GM12878 (cell line): Measurements from ENCODE around the gene CR1L. TPM values are rescaled to one million over a fixed set of nuclear protein-coding genes. Genes with fewer than 3 reads are reported as not detected.
A peak's percentile ranks its signal among the peaks of the same experiment; 100 is the strongest.

Experiments
- ATAC-seq: fragments of 200-7000 bp; cut with Tn5 transposase; 3 replicates; pipeline ENCODE4 v1.9.1; 2020; ENCODE audit warnings: mild to moderate bottlenecking, moderate library complexity
- BruUV-seq: library from RNA; stranded (reverse); fragments of 400-500 nt; replicated peaks from 2 replicates; lab custom pipeline; 2021; lab: Mats Ljungman, UMichigan
- CTCF ChIA-PET: fragments of 300-600 bp; sonication (Branson Sonifier 250); formaldehyde crosslinking; extraction: SDS; loops from one replicate; lab custom pipeline; 2021; ENCODE audit warnings: inconsistent platforms; lab: Yijun Ruan, JAX
- POLR2A ChIA-PET: fragments of 350-600 bp; formaldehyde crosslinking; extraction: SDS; loops from one replicate; lab custom pipeline; 2021; ENCODE audit warnings: inconsistent platforms; lab: Charles Lee
- RAD21 ChIA-PET: fragments of 300-600 bp; sonication (Branson Sonifier 250); formaldehyde crosslinking; loops from one replicate; lab custom pipeline; 2023; ENCODE audit warnings: antibody characterized with exemption; ENCODE audit not compliant: unreplicated experiment; lab: Charles Lee
- SMC1A ChIA-PET: fragments of 300-600 bp; sonication (Branson Sonifier 250); formaldehyde crosslinking; loops from one replicate; lab custom pipeline; 2023; ENCODE audit not compliant: unreplicated experiment, uncharacterized antibody; lab: Charles Lee
- DNase-seq: peaks from one replicate; pipeline ENCODE4 v3.0.0-alpha.2; 2011; ENCODE audit warnings: low read depth, low spot score
- FAIRE-seq: peaks from 3 replicates; lab custom pipeline; 2011; peaks lifted over from hg19 to GRCh38; lab: Jason Lieb, UNC
- H2AFZ ChIP-seq: 2 replicates; pipeline ENCODE4 v1.6.0; 2011; ENCODE audit warnings: low read depth, low read length, control low read depth; ENCODE audit not compliant: control insufficient read depth
- H3K27ac ChIP-seq: 2 replicates; pipeline ENCODE4 v1.5.1; 2011; ENCODE audit warnings: control low read depth; ENCODE audit not compliant: control insufficient read depth, insufficient read depth
- H3K27me3 ChIP-seq, 2 experiments: replicated peaks in 1 of 2; 2 replicates each; pipeline versions ENCODE4 v1.6.0 to v1.6.1; 2011; ENCODE audit warnings: low read length in 1 of 2; ENCODE audit not compliant: control insufficient read depth in 2 of 2, insufficient read depth in 2 of 2
- H3K36me3 ChIP-seq, 2 experiments: 2 replicates each; pipeline ENCODE4 v1.5.1; 2011; ENCODE audit warnings: low read length in 1 of 2; ENCODE audit not compliant: control insufficient read depth in 2 of 2, insufficient read depth in 2 of 2
- H3K4me1 ChIP-seq: 2 replicates; pipeline ENCODE4 v1.6.1; 2011; ENCODE audit warnings: mild to moderate bottlenecking, low read length, moderate library complexity, mixed read lengths; ENCODE audit not compliant: control insufficient read depth, insufficient read depth
- H3K4me2 ChIP-seq: 2 replicates; pipeline ENCODE4 v1.6.0; 2011; ENCODE audit warnings: control low read depth; ENCODE audit not compliant: control insufficient read depth, insufficient read depth
- H3K4me3 ChIP-seq: fragments of 200-600 bp; sonication (generic); 2 replicates; pipeline ENCODE4 v1.5.1; 2016
- H3K79me2 ChIP-seq: 2 replicates; pipeline ENCODE4 v1.6.0; 2011; ENCODE audit warnings: low read length; ENCODE audit not compliant: control insufficient read depth, insufficient read depth
- H3K9ac ChIP-seq: 2 replicates; pipeline ENCODE4 v1.8.0; 2011; ENCODE audit warnings: low read length, control low read depth, mixed read lengths; ENCODE audit not compliant: control insufficient read depth, insufficient read depth
- H3K9me3 ChIP-seq: replicated peaks from 3 replicates; pipeline ENCODE4 v1.5.1; 2011; ENCODE audit warnings: mild to moderate bottlenecking, low read length; ENCODE audit not compliant: control insufficient read depth, insufficient read depth
- H4K20me1 ChIP-seq: 2 replicates; pipeline ENCODE4 v1.6.0; 2011; ENCODE audit not compliant: control insufficient read depth, insufficient read depth
- BCL11A ChIP-seq: IDR thresholded peaks from 2 replicates; pipeline ENCODE4 v1.6.1; 2011; ENCODE audit warnings: low read depth, low read length
- CBX3 ChIP-seq: fragments of 200-600 bp; sonication (generic); IDR thresholded peaks from 2 replicates; pipeline ENCODE4 v1.6.1; 2016; ENCODE audit warnings: low read depth, borderline replicate concordance
- CTCF ChIP-seq, 3 experiments: IDR thresholded peaks in 2 of 3; conservative IDR thresholded peaks in 1 of 3; 2 replicates each; pipeline ENCODE4 v1.5.1; 2011; ENCODE audit warnings: low read depth in 3 of 3, low read length in 3 of 3, mild to moderate bottlenecking in 3 of 3, control low read depth in 2 of 3, moderate library complexity in 2 of 3, inconsistent platforms in 1 of 3, mixed read lengths in 1 of 3; ENCODE audit not compliant: control insufficient read depth in 2 of 3, insufficient read depth in 1 of 3; ENCODE audit errors: extremely low read depth in 1 of 3
- GATAD2B ChIP-seq: fragments of 450-650 bp; conservative IDR thresholded peaks from 2 replicates; pipeline ENCODE4 v1.6.1; 2017; ENCODE audit warnings: low read depth, mild to moderate bottlenecking, moderate library complexity
- KAT2A ChIP-seq: conservative IDR thresholded peaks from 2 replicates; pipeline ENCODE4 v1.6.1; 2011; ENCODE audit warnings: low read depth, low read length; ENCODE audit not compliant: control insufficient read depth
- MEF2A ChIP-seq: IDR thresholded peaks from 2 replicates; pipeline ENCODE4 v1.6.1; 2011; ENCODE audit warnings: low read depth, mild to moderate bottlenecking, low read length, moderate library complexity; ENCODE audit not compliant: insufficient read depth
- NR2F1 ChIP-seq: fragments of 450-650 bp; conservative IDR thresholded peaks from 2 replicates; pipeline ENCODE4 v1.6.1; 2017; ENCODE audit warnings: mild to moderate bottlenecking
- PML ChIP-seq: IDR thresholded peaks from 2 replicates; pipeline ENCODE4 v1.6.1; 2012; ENCODE audit warnings: low read length, inconsistent platforms
- POU2F2 ChIP-seq: IDR thresholded peaks from 3 replicates; pipeline ENCODE4 v1.6.1; 2011; ENCODE audit warnings: low read depth, mild to moderate bottlenecking, low read length, borderline replicate concordance
- RAD21 ChIP-seq: IDR thresholded peaks from 2 replicates; pipeline ENCODE4 v1.6.1; 2011; ENCODE audit warnings: mild to moderate bottlenecking, low read depth, low read length, moderate library complexity; ENCODE audit not compliant: insufficient read depth
- SMC3 ChIP-seq: IDR thresholded peaks from 2 replicates; pipeline ENCODE4 v1.6.1; 2011; ENCODE audit warnings: low read length, improper control_type of control experiment, borderline replicate concordance
- TAF1 ChIP-seq: IDR thresholded peaks from 2 replicates; pipeline ENCODE4 v1.6.1; 2011; ENCODE audit warnings: mild to moderate bottlenecking, low read depth, low read length, borderline replicate concordance
- YBX1 ChIP-seq: fragments of 450-650 bp; IDR thresholded peaks from 2 replicates; pipeline ENCODE4 v1.6.1; 2016; ENCODE audit warnings: antibody characterized with exemption
- ZNF384 ChIP-seq: IDR thresholded peaks from 2 replicates; pipeline ENCODE4 v1.6.1; 2012; ENCODE audit warnings: low read depth, mild to moderate bottlenecking, low read length, improper control_type of control experiment, borderline replicate concordance
- ZNF622 ChIP-seq: fragments of 450-650 bp; IDR thresholded peaks from 2 replicates; pipeline ENCODE4 v1.6.1; 2017; ENCODE audit warnings: mild to moderate bottlenecking, inconsistent platforms
- ZSCAN29 ChIP-seq: fragments of 450-650 bp; IDR thresholded peaks from 2 replicates; pipeline ENCODE4 v1.6.1; 2017; ENCODE audit warnings: mild to moderate bottlenecking, moderate library complexity
- WGBS: methylation state at CpG from one replicate; pipeline ENCODE4 v1.1.6; 2016; ENCODE audit warnings: low lambda C conversion rate; ENCODE audit not compliant: insufficient replicate concordance, insufficient coverage; ENCODE audit errors: missing lambda C conversion rate; 5-methylcytosine and 5-hydroxymethylcytosine counted together
- in situ Hi-C: fragments of 300-500 bp; cut with MboI; formaldehyde crosslinking; loops from 9 replicates; pipeline ENCODE4 v1.14.3; 2018; ENCODE audit warnings: mixed read lengths
- intact Hi-C: fragments of 100-400 bp; cut with micrococcal nuclease; formaldehyde crosslinking; loops from one replicate; pipeline ENCODE4 v1.14.2; 2022; ENCODE audit not compliant: unreplicated experiment
- polyA plus RNA-seq, 11 experiments: library from polyadenylated mRNA; depleted of rRNA in 4 of 11; unstranded in 6 of 11; stranded (reverse) in 5 of 11; fragments of >200 nt; fragmentation: Nextera tagmentation in 4 of 11; fragmentation: Illumina TruSeq in 1 of 11; extraction: Ambion mirVana in 4 of 11; extraction: Trizol in 1 of 11; gene quantifications; 1 replicate in 1 of 11; 2 replicates in 10 of 11; pipeline versions ENCODE4 v1.2.1 to v1.2.3, GENCODE V29; 2011 to 2016; ENCODE audit warnings: inconsistent platforms in 2 of 11, missing spikeins in 2 of 11, low read depth in 1 of 11
- total RNA-seq, 4 experiments: library from RNA; depleted of rRNA in 3 of 4; stranded (reverse); fragments of >200 nt in 3 of 4; fragmentation: Illumina TruSeq in 1 of 4; extraction: Trizol in 1 of 4; gene quantifications; 2 replicates each; pipeline versions ENCODE4 v1.2.1 to v1.2.3, GENCODE V29; 2013 to 2021
- TF ChIP-seq, protein P1 (sequence below): IDR thresholded peaks from 2 replicates; pipeline ENCODE4 v1.6.1; 2011; ENCODE audit warnings: mild to moderate bottlenecking, low read depth, low read length, moderate library complexity; ENCODE audit not compliant: insufficient replicate concordance
- TF ChIP-seq, protein P2 (sequence below): fragments of 450-650 bp; IDR thresholded peaks from 2 replicates; pipeline ENCODE4 v1.6.1; 2016; ENCODE audit warnings: mild to moderate bottlenecking

Gene CR1L
- total and polyA plus RNA-seq, 10 of the 15 experiments (the other 5 are each of a cell fraction or from before 2014, with no cell fraction given) = 0.11 TPM; not detected in 9

DNA sequence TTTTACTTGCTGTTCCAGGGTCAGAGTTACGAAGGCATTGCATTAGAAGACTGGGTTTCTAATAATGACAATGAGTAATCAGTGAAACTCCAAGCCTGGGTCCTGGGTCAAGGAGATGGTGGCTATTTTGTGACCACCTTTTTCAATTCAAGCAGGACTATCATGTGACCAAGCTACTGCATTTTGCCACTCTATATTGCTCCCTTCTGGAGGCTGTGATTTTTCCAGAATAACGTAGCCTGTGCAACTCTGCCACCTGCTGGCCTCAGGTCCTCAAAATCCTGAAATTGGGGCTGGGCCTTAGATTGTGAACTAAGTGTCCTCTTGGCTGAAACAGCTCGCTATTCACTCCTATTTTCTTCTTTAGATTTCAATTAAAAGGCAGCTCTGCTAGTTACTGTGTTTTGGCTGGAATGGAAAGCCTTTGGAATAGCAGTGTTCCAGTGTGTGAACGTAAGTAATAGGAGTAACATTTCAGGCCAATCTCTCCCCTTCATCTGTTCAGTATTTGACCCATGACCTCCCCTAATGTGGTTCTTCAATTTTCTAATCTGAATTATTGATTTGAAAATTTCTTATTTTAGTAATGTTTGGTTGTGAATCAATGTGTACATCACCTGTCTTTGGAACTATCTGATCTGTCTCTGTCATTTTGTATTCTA is 54.0 kb downstream of the CR1L start:
- SMC1A ChIA-PET = interaction anchor here (0.8 to 1.1 kb wide), 2 partner anchors 88 to 98 kb away, joined by 3 to 4 read pairs; no protein-coding TSS in a partner anchor
- H3K79me2 ChIP-seq = no peaks in the 10 kb centered on the region
- no TSS peak for BruUV-seq
- intact Hi-C loops (loop anchor here (5.0 kb wide), 1 partner anchor 98 kb away; no protein-coding TSS in a partner anchor), in situ Hi-C loops (no loop called here)
- no peak overlapping the region for H3K4me3 ChIP-seq
- no peak overlapping the region for H2AFZ ChIP-seq
- no peaks in the 10 kb centered on the region for H3K36me3 ChIP-seq
- H3K27ac ChIP-seq = no peak overlapping the region
- no peak for DNase-seq
- TF ChIP-seq PML = no peak
- no peak for TF ChIP-seq ZNF622
- TF ChIP-seq RAD21 = peak; percentile 61
- no peak for TF ChIP-seq ZNF384
- TF ChIP-seq, protein P1, sequence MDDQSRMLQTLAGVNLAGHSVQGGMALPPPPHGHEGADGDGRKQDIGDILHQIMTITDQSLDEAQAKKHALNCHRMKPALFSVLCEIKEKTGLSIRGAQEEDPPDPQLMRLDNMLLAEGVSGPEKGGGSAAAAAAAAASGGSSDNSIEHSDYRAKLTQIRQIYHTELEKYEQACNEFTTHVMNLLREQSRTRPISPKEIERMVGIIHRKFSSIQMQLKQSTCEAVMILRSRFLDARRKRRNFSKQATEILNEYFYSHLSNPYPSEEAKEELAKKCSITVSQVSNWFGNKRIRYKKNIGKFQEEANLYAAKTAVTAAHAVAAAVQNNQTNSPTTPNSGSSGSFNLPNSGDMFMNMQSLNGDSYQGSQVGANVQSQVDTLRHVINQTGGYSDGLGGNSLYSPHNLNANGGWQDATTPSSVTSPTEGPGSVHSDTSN = no peak
- no peak for TF ChIP-seq MEF2A
- TF ChIP-seq NR2F1 = no peak
- no peak for TF ChIP-seq KAT2A
- no peak for TF ChIP-seq POU2F2
- TF ChIP-seq, protein P2, sequence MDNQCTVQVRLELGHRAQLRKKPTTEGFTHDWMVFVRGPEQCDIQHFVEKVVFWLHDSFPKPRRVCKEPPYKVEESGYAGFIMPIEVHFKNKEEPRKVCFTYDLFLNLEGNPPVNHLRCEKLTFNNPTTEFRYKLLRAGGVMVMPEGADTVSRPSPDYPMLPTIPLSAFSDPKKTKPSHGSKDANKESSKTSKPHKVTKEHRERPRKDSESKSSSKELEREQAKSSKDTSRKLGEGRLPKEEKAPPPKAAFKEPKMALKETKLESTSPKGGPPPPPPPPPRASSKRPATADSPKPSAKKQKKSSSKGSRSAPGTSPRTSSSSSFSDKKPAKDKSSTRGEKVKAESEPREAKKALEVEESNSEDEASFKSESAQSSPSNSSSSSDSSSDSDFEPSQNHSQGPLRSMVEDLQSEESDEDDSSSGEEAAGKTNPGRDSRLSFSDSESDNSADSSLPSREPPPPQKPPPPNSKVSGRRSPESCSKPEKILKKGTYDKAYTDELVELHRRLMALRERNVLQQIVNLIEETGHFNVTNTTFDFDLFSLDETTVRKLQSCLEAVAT = no peak
- TF ChIP-seq SMC3 = peak; percentile 39; the same call in 1 of the 2 replicates
- TF ChIP-seq YBX1 = no peak
- TF ChIP-seq BCL11A = no peak
- TF ChIP-seq ZSCAN29 = no peak
- no peak for TF ChIP-seq TAF1
- TF ChIP-seq GATAD2B = no peak
- no peak for TF ChIP-seq CBX3
- TF ChIP-seq CTCF (IDR thresholded peaks at IDR 0.05 in 2 of 3, conservative IDR thresholded peaks at IDR 0.05 in 1 of 3; ENCODE audit: control insufficient read depth in 2 of 3, extremely low read depth in 1 of 3, insufficient read depth in 1 of 3, low read depth in 3 of 3, low read length in 3 of 3) = peak; percentile 53 to 62 (median 55)
- TF ChIP-seq, all 136 proteins: peak for 3
- Histone ChIP-seq H4K20me1 (no peaks in the 10 kb centered on the region), H3K9ac (no peak overlapping the region), H3K4me2 (no peak overlapping the region), H3K27me3 (no peaks in the 10 kb centered on the region), H3K4me1 (no peaks in the 10 kb centered on the region), H3K9me3 (no peaks in the 10 kb centered on the region)
- peak; percentile 80 for ATAC-seq
- CTCF ChIA-PET = interaction anchor here (0.6 to 2.6 kb wide), 11 partner anchors 11 to 290 kb away, joined by 3 to 23 read pairs (median 3); no protein-coding TSS in a partner anchor
- WGBS = 51% methylated on average over 4 of the region's 4 CpGs
- RAD21 ChIA-PET = interaction anchor here (1.8 kb wide), 1 partner anchor 98 kb away, joined by 11 read pairs; no protein-coding TSS in a partner anchor
- POLR2A ChIA-PET = no interaction called here
- no peak for FAIRE-seq
